Left ventricle myocardium inferior (tissue), 1 donor: Measurements from ENCODE around the gene KCNJ5. TPM values are rescaled to one million over a fixed set of nuclear protein-coding genes. Genes with fewer than 3 reads are reported as not detected.

Experiments used
- DNase-seq: peaks from one replicate; pipeline ENCODE4 v3.0.0-alpha.2; 2020
- H3K27ac ChIP-seq: fragments of 200-600 bp; replicated peaks from 2 replicates; pipeline ENCODE4 v1.8.0; 2021
- H3K27me3 ChIP-seq: fragments of 200-600 bp; 2 replicates; pipeline ENCODE4 v1.8.0; 2021; ENCODE audit warnings: low read depth
- H3K36me3 ChIP-seq: fragments of 200-600 bp; 2 replicates; pipeline ENCODE4 v1.8.0; 2021
- H3K4me1 ChIP-seq: fragments of 200-600 bp; 2 replicates; pipeline ENCODE4 v1.8.0; 2021
- H3K4me3 ChIP-seq: fragments of 200-600 bp; 2 replicates; pipeline ENCODE4 v1.8.0; 2021; ENCODE audit warnings: mild to moderate bottlenecking, moderate library complexity
- H3K9me3 ChIP-seq: fragments of 200-600 bp; replicated peaks from 2 replicates; pipeline ENCODE4 v1.8.0; 2021
- intact Hi-C: fragments of 100-400 bp; cut with micrococcal nuclease; formaldehyde crosslinking; loops from one replicate; pipeline ENCODE4 v1.11.0; 2022
- total RNA-seq: library from RNA; stranded (reverse); fragmentation: NEBNext Ultra II Directional; extraction: Animal tissue kit (Norgen Biotek cat#: 25700); gene quantifications from one replicate; pipeline ENCODE4 v1.2.1, GENCODE V29; 2021
- TF ChIP-seq, protein P1 (sequence below): fragments of 200-600 bp; IDR thresholded peaks from 2 replicates; pipeline ENCODE4 v1.8.0; 2021; ENCODE audit warnings: antibody characterized with exemption, mild to moderate bottlenecking, borderline replicate concordance
- donor health status: DM: no; HTN: yes; CAD: no; lungs with severe emphysema.

KCNJ5 gene
- total RNA-seq, 1 donor from 2014 or later: 5.4 TPM

- Histone ChIP-seq H3K36me3 (no peaks in the 10 kb centered on the region), H3K4me3 (no peak overlapping the region), H3K9me3 (no peaks in the 10 kb centered on the region), H3K27ac (no peak overlapping the region), H3K27me3 (peaks cover 5% of the 10 kb centered on the region), H3K4me1 (peaks cover 32% of the 10 kb centered on the region)
- intact Hi-C loops: no loop called here
- TF ChIP-seq, protein P1, sequence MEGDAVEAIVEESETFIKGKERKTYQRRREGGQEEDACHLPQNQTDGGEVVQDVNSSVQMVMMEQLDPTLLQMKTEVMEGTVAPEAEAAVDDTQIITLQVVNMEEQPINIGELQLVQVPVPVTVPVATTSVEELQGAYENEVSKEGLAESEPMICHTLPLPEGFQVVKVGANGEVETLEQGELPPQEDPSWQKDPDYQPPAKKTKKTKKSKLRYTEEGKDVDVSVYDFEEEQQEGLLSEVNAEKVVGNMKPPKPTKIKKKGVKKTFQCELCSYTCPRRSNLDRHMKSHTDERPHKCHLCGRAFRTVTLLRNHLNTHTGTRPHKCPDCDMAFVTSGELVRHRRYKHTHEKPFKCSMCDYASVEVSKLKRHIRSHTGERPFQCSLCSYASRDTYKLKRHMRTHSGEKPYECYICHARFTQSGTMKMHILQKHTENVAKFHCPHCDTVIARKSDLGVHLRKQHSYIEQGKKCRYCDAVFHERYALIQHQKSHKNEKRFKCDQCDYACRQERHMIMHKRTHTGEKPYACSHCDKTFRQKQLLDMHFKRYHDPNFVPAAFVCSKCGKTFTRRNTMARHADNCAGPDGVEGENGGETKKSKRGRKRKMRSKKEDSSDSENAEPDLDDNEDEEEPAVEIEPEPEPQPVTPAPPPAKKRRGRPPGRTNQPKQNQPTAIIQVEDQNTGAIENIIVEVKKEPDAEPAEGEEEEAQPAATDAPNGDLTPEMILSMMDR: no peak
- DNase-seq: no peak
Observed at GRCh38 chr11:128911701-128912100, 20.5 kb downstream of the KCNJ5 start.

GRCh38 chr11:128913806-128914205 is 22.6 kb downstream of the KCNJ5 start:
- DNase-seq: no peak
- Histone ChIP-seq H3K27ac (no peak overlapping the region), H3K4me3 (no peak overlapping the region), H3K36me3 (no peaks in the 10 kb centered on the region), H3K9me3 (no peaks in the 10 kb centered on the region), H3K4me1 (peaks cover 29% of the 10 kb centered on the region), H3K27me3 (no peaks in the 10 kb centered on the region)
- TF ChIP-seq, protein P1: no peak
- intact Hi-C loops: no loop called here

DNA sequence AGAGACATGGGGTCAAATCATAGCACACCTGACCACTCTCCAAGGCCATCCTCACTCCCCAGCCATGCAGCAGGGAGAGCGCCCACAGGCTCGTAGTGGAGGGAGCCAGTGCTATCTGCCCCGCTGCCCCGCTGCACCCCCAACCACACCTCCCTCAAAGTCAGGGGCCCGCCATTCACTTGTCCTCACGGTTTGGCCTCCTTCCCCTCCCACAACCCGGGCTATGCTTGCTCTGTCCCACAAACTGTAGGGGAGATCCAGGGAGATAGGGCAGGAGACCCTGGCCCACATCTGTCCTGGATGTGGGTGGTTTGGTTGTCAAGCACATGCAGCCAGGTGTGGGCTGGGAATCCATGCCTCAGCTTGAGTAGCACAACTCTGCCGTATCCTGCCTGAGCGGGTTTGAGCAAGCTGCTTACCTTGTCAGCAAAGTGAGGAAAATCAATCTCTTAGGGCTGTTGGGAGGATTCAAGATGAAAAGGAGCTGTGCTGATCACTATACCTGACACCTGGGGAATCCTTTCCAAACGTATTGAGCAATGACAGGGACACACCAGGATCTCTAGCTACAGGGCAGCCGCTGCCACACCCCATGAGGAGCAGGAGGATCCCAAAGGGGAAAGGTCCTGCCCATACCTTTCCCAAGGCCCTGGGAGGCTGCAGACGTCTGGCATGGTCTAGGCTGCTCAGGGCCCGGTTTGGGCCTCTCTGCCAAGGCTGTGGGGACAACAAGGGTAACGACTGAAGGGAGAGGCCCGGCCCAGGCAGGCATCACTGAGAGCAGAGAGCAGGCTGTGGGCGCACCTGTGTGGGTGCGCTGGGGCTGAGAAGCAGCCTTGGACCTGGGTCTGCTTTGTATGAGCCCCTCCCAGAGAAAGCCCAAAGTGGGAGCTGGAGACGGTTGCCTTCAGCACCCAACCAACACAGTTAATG is 23.3 kb downstream of the KCNJ5 start:
- no peaks in the 10 kb centered on the region for H3K9me3 ChIP-seq
- peaks cover 23% of the 10 kb centered on the region for H3K4me1 ChIP-seq
- DNase-seq: peak; percentile 10
- no peak overlapping the region for H3K4me3 ChIP-seq
- intact Hi-C loops: no loop called here
- H3K36me3 ChIP-seq: no peaks in the 10 kb centered on the region
- TF ChIP-seq, protein P1: no peak
- H3K27ac ChIP-seq: peak overlapping the region; percentile 42
- no peaks in the 10 kb centered on the region for H3K27me3 ChIP-seq

DNA sequence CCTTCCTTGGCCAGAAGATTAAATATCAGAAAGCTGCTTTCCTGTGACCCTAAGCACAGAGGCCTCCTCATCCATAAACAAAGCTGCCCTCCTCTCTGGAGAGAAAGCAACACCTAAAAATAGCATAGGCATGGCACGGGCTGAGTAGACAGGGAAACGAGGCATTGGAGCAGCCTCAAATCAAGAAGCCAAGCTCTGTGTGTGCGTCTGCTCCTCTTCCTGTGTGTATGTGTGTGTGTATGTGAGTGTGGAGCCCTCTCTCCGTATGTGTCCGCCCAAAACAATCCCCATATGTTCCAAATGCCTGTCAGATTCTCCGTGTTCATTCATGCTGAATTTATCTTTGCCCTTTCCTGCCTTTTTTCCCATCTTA is 24.0 kb downstream of the KCNJ5 start:
- TF ChIP-seq, protein P1: no peak
- H3K27ac ChIP-seq: peak overlapping the region; percentile 42
- intact Hi-C loops: no loop called here

GRCh38 chr11:128916037-128916572 is 24.9 kb downstream of the KCNJ5 start:
- intact Hi-C loops: no loop called here

More for the DNA sequence above, 24.0 kb downstream of the KCNJ5 start:
- Histone ChIP-seq H3K36me3 (no peaks in the 10 kb centered on the region), H3K4me1 (peaks cover 20% of the 10 kb centered on the region), H3K9me3 (no peaks in the 10 kb centered on the region), H3K4me3 (no peak overlapping the region), H3K27me3 (no peaks in the 10 kb centered on the region)
- peak; percentile 7 for DNase-seq

More at GRCh38 chr11:128916037-128916572, 24.9 kb downstream of the KCNJ5 start:
- TF ChIP-seq, protein P1: no peak
- no peaks in the 10 kb centered on the region for H3K27me3 ChIP-seq
- DNase-seq: peak; percentile 7
- no peaks in the 10 kb centered on the region for H3K9me3 ChIP-seq
- H3K4me1 ChIP-seq: peaks cover 20% of the 10 kb centered on the region
- H3K27ac ChIP-seq: no peak overlapping the region
- no peaks in the 10 kb centered on the region for H3K36me3 ChIP-seq
- no peak overlapping the region for H3K4me3 ChIP-seq
